IPS-18c (cell line): Measurements from ENCODE around the gene GBF1.
"Not testable (repeated sequence)": the region's sequence is repeated elsewhere in the genome, so short reads cannot be mapped to it uniquely, and the experiment has no call there.

Source experiments
- H3K4me3 ChIP-seq: 2 replicates; pipeline ENCODE4 v1.7.0; 2013; ENCODE audit warnings: low read depth, mild to moderate bottlenecking, low read length, moderate library complexity; ENCODE audit not compliant: insufficient read depth
- H3K9me3 ChIP-seq: one replicate; pipeline ENCODE4 v1.6.1; 2013; ENCODE audit warnings: mild to moderate bottlenecking, low read length, moderate library complexity; ENCODE audit not compliant: control insufficient read depth, insufficient read depth

GBF1 gene

GRCh38 chr10:102245082-102245931 is at the start of gene GBF1:
Gene GBF1 (plus strand): TSS chr10:102245532. CDS start chr10:102258939, 13,407 bp downstream.
- H3K4me3 ChIP-seq, result peak within 1 kb of the TSS; percentile 88
- H3K9me3 ChIP-seq, result no peaks in the 10 kb centered on the region

GRCh38 chr10:102196893-102197292 is 48.4 kb upstream of the GBF1 start:
- H3K4me3 ChIP-seq, result no peak overlapping the region
- H3K9me3 ChIP-seq, result no peaks in the 10 kb centered on the region

- no peak overlapping the region for H3K4me3 ChIP-seq
These were observed 47.3 kb upstream of the GBF1 start for GRCh38 chr10:102198027-102198426.

GRCh38 chr10:102200751-102201640 is 44.3 kb upstream of the GBF1 start:
- Histone ChIP-seq H3K4me3 (no peak overlapping the region), H3K9me3 (peaks cover 3% of the 10 kb centered on the region)

More at GRCh38 chr10:102198027-102198426, 47.3 kb upstream of the GBF1 start:
- no peaks in the 10 kb centered on the region for H3K9me3 ChIP-seq

GRCh38 chr10:102202386-102202785 is 42.9 kb upstream of the GBF1 start:
- Histone ChIP-seq H3K4me3 (no peak overlapping the region), H3K9me3 (peaks cover 3% of the 10 kb centered on the region)

GRCh38 chr10:102208311-102209035 is 36.9 kb upstream of the GBF1 start:
- Histone ChIP-seq H3K9me3 (peaks cover 3% of the 10 kb centered on the region), H3K4me3 (no peak overlapping the region)

GRCh38 chr10:102211615-102212299 is 33.6 kb upstream of the GBF1 start:
- H3K9me3 ChIP-seq, result peaks cover 2% of the 10 kb centered on the region

GRCh38 chr10:102213599-102213998 is 31.7 kb upstream of the GBF1 start:
- H3K9me3 ChIP-seq, H3K4me3 ChIP-seq: not testable (repeated sequence)

More at GRCh38 chr10:102211615-102212299, 33.6 kb upstream of the GBF1 start:
- H3K4me3 ChIP-seq, result no peak overlapping the region

- peaks cover 4% of the 10 kb centered on the region for H3K9me3 ChIP-seq
These were observed 26.0 kb upstream of the GBF1 start for GRCh38 chr10:102219370-102219769.

GRCh38 chr10:102220612-102221011 is 24.7 kb upstream of the GBF1 start:
- no peak overlapping the region for H3K4me3 ChIP-seq
- peaks cover 4% of the 10 kb centered on the region for H3K9me3 ChIP-seq

More at GRCh38 chr10:102219370-102219769, 26.0 kb upstream of the GBF1 start:
- H3K4me3 ChIP-seq, result no peak overlapping the region

GRCh38 chr10:102222797-102223196 is 22.5 kb upstream of the GBF1 start:
- H3K4me3 ChIP-seq, result no peak overlapping the region
- peaks cover 2% of the 10 kb centered on the region for H3K9me3 ChIP-seq

GRCh38 chr10:102225646-102226541 is 19.4 kb upstream of the GBF1 start, which contains the start of gene ELOVL3:
Gene ELOVL3 (plus strand): TSS chr10:102226299. CDS start chr10:102226549, 250 bp downstream.
- Histone ChIP-seq H3K4me3 (0 out of 2 replicates have a peak within 1 kb of the TSS, but pooled peaks have one; percentile 1), H3K9me3 (peaks cover 2% of the 10 kb centered on the region)

GRCh38 chr10:102226542-102226870 is 18.8 kb upstream of the GBF1 start:
- Histone ChIP-seq H3K9me3 (peaks cover 2% of the 10 kb centered on the region), H3K4me3 (no peak overlapping the region)

- Histone ChIP-seq H3K9me3 (peaks cover 2% of the 10 kb centered on the region), H3K4me3 (no peak overlapping the region)
These were observed 18.3 kb upstream of the GBF1 start for GRCh38 chr10:102227050-102227449.

- Histone ChIP-seq H3K9me3 (peaks cover 2% of the 10 kb centered on the region), H3K4me3 (peak overlapping the region; percentile 64)
These were observed 15.5 kb upstream of the GBF1 start for GRCh38 chr10:102229810-102230263.
